ENCODE data around the gene PHACTR1. TPM values are rescaled to one million over a fixed set of nuclear protein-coding genes. Genes with fewer than 3 reads are reported as not detected.

Gene PHACTR1
- total RNA-seq: 85.9 TPM
- long read RNA-seq, partial matches to known transcripts: 8 of 57 reads
- long read RNA-seq, other reads (novel, unspliced or antisense): 49 of 57 reads

DNA sequence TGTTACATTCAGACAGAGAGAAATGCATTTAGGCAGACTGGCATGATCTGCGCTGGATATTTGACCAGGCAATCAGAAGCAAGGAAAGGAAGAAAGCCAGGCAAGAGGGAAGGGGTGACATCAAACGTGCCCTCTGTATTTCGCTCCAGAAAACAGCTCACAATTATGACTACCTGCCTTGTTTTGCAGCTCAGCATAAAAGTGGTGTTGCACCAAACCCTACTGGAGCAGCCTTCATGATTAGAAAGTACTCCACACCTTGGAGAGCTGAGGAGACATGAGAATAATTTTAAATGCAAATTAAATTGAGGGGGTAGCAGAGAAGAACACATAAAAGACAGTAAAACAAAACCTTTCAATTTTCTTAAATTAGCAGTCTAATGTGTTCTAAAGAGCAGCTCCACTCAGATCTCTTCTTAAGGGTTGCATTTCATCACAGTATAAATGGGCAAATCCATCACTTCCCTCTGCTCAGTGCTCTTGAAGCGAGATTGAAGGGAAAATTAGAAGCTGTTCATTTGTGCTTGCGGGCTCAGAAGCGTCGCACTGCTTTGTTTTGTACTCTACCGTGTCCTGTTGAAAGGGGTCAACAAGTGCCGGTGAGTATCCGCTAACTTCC lies at the start of gene PHACTR1:
Gene PHACTR1, plus strand, starts transcription at position 470 of the 619 bp plus-strand sequence.
- H3K4me1 ChIP-seq: no peaks in the 10 kb centered on the region
- no peaks in the 10 kb centered on the region for H3K36me3 ChIP-seq
- no peak for DNase-seq
- H3K27ac ChIP-seq (replicated peaks): no peak within 1 kb of the TSS
- H3K27me3 ChIP-seq (ENCODE audit: low read depth): peaks cover 93% of the 10 kb centered on the region
- TF ChIP-seq, protein P1, sequence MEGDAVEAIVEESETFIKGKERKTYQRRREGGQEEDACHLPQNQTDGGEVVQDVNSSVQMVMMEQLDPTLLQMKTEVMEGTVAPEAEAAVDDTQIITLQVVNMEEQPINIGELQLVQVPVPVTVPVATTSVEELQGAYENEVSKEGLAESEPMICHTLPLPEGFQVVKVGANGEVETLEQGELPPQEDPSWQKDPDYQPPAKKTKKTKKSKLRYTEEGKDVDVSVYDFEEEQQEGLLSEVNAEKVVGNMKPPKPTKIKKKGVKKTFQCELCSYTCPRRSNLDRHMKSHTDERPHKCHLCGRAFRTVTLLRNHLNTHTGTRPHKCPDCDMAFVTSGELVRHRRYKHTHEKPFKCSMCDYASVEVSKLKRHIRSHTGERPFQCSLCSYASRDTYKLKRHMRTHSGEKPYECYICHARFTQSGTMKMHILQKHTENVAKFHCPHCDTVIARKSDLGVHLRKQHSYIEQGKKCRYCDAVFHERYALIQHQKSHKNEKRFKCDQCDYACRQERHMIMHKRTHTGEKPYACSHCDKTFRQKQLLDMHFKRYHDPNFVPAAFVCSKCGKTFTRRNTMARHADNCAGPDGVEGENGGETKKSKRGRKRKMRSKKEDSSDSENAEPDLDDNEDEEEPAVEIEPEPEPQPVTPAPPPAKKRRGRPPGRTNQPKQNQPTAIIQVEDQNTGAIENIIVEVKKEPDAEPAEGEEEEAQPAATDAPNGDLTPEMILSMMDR (IDR thresholded peaks at IDR 0.05; ENCODE audit: borderline replicate concordance): no peak
- H3K4me3 ChIP-seq: no peak within 1 kb of the TSS
- no peaks in the 10 kb centered on the region for H3K9me3 ChIP-seq (replicated peaks)
- intact Hi-C loops (cut with micrococcal nuclease): no loop called here

DNA sequence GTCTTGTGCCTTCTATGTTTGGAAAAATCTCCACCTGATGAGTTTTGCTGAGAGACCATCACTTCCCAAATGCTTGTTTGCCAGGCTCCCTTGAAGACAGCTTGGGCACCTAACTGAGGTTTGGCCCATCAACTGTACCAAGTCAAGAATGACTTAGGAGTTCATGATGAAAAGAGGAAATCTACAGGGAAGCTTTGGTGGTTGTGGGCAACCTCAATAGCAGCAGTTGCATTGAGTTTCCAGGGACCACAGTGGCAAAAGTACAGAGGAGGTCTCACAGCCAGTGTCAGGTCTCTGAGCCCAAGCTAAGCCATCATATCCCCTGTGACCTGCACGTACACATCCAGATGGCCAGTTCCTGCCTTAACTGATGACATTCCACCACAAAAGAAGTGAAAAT lies 49.7 kb upstream of the PHACTR1 start:
- intact Hi-C loops (cut with micrococcal nuclease): no loop called here

DNA sequence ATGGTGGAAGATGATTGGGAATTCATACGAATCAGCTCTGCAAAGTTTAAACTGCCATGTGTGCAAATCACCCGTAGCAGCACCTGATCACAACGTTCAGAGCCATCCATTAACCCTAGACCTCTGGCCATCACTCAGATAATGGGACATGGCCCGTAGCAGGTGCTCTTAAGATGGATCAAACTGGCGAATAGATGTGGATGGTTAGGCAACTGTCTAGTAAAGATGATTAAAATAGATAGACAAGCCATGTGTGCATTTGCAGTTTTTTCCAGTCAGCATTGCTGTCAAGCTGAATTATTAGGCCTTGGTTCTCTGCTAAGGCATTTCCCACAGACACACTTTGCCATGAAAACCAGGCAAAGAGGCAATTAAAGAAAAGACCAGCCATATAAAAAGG lies 40.6 kb upstream of the PHACTR1 start:
- DNase-seq: no peak
- no peak overlapping the region for H3K4me3 ChIP-seq
- H3K36me3 ChIP-seq: no peaks in the 10 kb centered on the region
- TF ChIP-seq, protein P1 (IDR thresholded peaks at IDR 0.05; ENCODE audit: borderline replicate concordance): no peak
- H3K9me3 ChIP-seq (replicated peaks): no peaks in the 10 kb centered on the region
- peaks cover 5% of the 10 kb centered on the region for H3K27me3 ChIP-seq (ENCODE audit: low read depth)
- intact Hi-C loops (cut with micrococcal nuclease): no loop called here
- H3K4me1 ChIP-seq: no peaks in the 10 kb centered on the region
- H3K27ac ChIP-seq (replicated peaks): no peak overlapping the region

More for the DNA sequence above, 49.7 kb upstream of the PHACTR1 start:
- TF ChIP-seq, protein P1 (IDR thresholded peaks at IDR 0.05; ENCODE audit: borderline replicate concordance): no peak
- DNase-seq: no peak
- H3K27me3 ChIP-seq (ENCODE audit: low read depth): no peaks in the 10 kb centered on the region
- no peaks in the 10 kb centered on the region for H3K9me3 ChIP-seq (replicated peaks)
- no peaks in the 10 kb centered on the region for H3K36me3 ChIP-seq
- H3K4me3 ChIP-seq: no peak overlapping the region
- H3K4me1 ChIP-seq: no peaks in the 10 kb centered on the region
- H3K27ac ChIP-seq (replicated peaks): no peak overlapping the region

DNA sequence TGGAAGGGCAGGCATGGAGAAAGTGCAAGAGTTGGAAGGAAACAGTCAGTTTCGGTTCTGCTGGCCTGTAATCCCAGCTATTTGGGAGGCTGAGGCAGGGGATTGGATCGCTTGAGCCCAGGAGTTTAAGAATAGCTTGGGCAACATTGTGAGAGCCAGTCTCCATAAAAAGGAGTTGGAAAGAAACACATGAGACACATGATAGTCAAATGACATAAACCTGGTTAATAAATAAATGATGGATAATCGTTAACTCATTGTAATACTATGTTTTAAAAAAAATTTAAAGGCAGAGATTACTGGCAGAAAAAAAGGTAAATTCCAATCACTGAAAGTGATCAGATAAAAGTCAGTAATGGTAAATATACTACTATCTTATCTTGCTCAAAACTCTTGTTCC lies 37.2 kb upstream of the PHACTR1 start:
- H3K4me3 ChIP-seq: no peak overlapping the region
- no peaks in the 10 kb centered on the region for H3K36me3 ChIP-seq
- TF ChIP-seq, protein P1 (IDR thresholded peaks at IDR 0.05; ENCODE audit: borderline replicate concordance): no peak
- H3K4me1 ChIP-seq: no peaks in the 10 kb centered on the region
- H3K27me3 ChIP-seq (ENCODE audit: low read depth): peaks cover 24% of the 10 kb centered on the region
- H3K27ac ChIP-seq (replicated peaks): no peak overlapping the region
- no peaks in the 10 kb centered on the region for H3K9me3 ChIP-seq (replicated peaks)
- DNase-seq: no peak
- intact Hi-C loops (cut with micrococcal nuclease): no loop called here

DNA sequence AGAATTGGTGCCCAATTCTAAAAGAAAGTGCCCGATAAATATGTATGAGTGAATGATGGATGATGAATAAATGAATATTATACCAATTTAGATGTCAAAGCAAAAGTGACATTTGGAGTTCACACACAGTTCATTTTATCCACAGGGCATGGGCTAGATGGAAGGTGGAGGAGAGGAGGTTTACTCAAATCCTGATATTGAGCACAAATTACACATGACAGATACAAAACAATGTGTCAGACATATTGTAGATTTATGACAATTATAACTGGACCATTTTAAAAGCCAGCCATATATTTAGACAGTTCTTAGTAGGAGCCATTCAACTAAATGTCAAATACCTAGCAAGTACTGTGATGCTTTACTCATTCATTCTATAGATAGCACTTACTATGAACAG lies 23.4 kb upstream of the PHACTR1 start:
- intact Hi-C loops (cut with micrococcal nuclease): no loop called here
- no peaks in the 10 kb centered on the region for H3K36me3 ChIP-seq
- no peak overlapping the region for H3K4me3 ChIP-seq
- peaks cover 6% of the 10 kb centered on the region for H3K27me3 ChIP-seq (ENCODE audit: low read depth)
- no peak overlapping the region for H3K27ac ChIP-seq (replicated peaks)
- DNase-seq: no peak
- no peaks in the 10 kb centered on the region for H3K4me1 ChIP-seq
- TF ChIP-seq, protein P1 (IDR thresholded peaks at IDR 0.05; ENCODE audit: borderline replicate concordance): no peak
- H3K9me3 ChIP-seq (replicated peaks): peaks cover under 1% of the 10 kb centered on the region

Measured in left ventricle myocardium inferior (tissue), 1 donor.